Stimulated activated CD8-positive, alpha-beta memory T cell treated with anti-CD3 and anti-CD28 coated beads, Interleukin-12 subunit alpha, Interleukin-12 subunit beta, amount 100 ng/mL, for 24 hours (primary cell): ENCODE data around the gene FURIN.
"Not testable (repeated sequence)": the region's sequence is repeated elsewhere in the genome, so short reads cannot be mapped to it uniquely, and the experiment has no call there.

Experiments used
- DNase-seq: peaks from one replicate; pipeline ENCODE4 v3.0.0-alpha.2; 2020; ENCODE audit errors: extremely low read depth

Gene FURIN

DNA sequence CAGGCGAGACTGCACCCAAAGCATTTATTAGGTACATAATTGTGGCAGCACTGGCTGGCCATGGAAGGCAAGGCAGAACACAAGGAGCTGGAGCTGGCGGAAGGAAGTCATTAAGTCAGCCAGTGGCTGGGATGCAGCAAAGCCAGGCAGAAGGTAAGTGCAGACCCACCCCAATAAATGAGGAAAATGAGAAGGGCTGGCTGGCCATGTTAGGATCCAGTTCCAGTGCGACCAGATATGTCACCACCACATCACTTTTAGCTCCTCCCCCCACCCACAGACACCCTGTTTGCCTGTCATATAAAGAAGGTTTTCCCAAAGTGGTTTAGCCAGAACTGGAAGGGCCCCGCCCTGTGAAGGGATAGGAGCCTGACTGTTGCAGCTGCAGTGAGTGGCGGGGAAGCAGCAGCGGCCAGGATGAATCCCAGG lies at the start of gene FURIN:
FURIN (plus strand) TSS at position 328 of the 429 bp plus-strand sequence. CDS start 7,153 bp downstream, outside the sequence.
- no peak for DNase-seq

DNA sequence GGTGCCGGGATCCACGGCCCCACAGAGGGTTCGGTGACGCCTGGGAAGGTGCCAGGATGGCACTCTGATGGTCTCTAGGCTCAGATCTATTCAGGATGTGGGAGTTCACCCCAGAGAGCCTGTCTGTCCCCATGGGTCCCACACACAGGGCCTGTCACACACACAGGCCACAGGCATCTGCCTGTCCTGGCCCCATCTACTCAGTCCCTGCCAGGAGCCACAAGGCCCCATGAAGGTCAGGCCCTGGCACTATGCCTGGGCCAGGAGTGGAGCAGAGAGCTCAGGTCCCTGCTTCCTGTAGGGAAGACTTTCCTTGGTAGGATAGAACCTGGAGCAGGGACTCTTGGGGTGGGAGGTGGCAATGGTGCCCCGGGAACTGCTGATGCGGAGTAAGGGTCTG lies 49.0 kb upstream of the FURIN start:
- no peak for DNase-seq

DNA sequence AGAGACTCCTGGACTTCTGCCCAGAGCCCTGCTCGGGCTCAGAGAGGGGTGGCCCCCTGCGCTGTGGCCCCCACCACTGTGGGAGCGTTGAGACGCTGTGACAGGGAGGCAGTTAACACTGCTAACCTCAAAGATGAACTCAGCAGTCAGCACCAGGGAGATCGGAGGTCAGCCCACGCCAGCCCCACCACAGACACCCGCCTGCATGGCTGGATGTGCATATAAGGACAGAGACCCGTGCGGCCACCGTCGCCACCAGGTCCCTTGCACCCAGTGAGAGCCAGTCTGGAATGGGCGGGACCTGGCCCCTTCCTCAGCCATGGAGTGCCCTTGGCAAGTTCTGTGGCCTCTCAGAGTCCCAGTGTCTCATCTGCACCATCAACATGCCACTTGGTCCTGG lies 48.5 kb upstream of the FURIN start:
- DNase-seq = no peak

DNA sequence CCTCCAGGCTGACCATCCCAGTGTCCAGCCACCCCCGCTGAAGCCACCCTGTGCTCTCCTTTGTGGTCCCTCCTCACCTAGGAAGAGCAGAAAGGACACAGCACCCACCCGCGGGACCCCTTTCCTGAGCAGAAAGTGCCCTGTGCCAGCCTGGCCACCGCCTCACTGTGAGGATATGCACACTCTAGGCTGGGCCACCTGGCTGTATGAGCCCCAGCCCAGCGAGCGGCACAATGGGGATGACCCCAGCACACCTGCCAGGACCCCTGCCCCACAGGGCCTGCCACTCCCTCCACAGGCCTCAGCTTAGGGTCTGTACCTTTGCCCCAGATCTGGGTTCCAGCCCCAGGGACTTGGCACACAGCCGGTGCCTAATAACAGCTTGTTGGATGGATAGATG lies 47.9 kb upstream of the FURIN start:
- DNase-seq = no peak

DNA sequence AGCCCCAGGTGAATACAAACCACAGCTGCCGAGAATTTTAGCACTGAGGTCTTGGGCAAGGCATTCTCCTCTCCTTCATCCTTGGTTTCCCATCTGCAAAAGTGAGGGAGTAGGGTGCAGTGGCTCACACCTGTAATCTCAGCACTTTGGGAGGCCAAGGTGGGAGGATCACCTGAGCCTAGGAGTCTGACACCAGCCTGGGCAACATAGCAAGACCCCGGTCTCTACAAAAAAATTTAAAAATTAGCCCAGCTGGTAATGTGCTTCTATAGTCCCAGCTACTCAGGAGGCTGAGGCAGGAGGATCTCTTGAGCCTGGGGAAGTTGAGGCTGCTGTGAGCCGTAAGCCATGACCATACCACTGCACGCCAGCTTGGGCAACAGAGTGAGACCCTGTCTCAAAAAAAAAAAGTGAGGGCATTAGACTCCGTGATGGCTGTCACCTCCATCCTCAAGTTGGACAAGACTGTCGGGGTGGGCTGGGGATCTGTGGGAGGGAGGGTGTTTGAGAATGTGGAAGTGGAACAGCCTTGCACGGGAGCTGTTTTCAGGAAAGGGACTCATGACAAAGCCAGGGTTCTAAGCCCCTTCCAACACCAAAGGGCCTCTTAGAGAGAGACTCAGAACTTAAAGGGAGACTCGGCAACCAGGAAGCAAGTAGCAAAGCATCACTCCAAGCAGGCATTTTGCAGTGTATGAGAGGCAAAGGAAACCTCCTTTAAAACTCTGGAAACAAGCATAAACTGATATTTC lies 46.0 kb upstream of the FURIN start:
- no peak for DNase-seq

DNA sequence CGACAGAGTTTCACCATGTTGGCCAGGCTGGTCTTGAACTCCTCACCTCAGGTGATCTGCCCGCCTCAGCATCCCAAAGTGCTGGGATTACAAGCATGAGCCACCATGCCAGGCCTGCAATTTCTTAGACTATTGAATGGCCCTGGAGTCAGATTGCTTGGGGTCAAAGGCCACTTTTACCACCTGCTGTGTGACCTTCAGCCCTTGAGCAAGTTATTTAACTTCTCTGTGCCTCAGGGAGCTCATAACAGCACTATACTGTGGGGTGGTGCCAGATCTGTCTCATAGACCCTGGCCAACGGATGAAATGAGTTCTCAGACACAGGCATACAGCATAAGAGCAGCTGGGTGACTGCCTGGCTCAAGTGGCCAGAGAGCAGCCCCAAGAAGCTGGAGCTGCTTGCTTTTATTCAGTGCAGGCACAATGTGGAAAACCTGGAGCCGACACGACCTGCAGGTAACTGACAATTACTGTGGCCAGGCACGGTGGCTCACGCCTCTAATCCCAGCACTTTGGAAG lies 44.9 kb upstream of the FURIN start:
- no peak for DNase-seq

DNA sequence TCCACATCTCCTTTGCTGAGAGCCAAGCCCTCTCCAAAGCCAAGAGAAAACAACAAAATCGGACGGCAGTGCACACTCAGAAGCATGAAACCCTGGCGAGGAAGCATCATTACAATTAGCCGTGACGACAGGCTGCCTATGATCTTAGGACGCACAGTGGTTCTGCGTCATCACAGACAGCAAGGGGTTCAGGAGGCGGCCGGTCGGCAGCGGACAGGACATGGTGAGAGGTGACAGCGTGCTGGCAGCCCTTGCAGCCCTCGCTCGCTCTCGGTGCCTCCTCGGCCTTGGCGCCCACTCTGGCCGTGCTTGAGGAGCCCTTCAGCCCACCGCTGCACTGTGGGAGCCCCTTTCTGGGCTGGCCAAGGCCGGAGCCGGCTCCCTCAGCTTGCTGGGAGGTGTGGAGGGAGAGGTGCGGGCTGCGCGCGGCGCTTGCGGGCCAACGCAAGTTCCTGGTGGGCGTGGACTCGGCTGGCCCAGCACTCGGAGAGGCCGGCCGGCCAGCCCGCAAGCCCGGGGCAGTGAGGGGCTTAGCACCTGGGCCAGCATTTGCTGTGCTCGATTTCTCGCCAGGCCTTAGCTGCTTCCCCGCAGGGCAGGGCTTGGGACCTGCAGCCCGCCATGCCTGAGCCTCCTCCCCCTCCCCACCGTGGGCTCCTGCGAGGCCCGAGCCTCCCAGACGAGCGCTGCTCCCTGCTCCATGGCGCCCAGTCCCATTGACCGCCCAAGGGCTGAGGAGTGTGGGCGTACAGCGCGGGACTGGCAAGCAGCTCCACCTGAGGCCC lies 43.1 kb upstream of the FURIN start:
- DNase-seq = not testable (repeated sequence)

DNA sequence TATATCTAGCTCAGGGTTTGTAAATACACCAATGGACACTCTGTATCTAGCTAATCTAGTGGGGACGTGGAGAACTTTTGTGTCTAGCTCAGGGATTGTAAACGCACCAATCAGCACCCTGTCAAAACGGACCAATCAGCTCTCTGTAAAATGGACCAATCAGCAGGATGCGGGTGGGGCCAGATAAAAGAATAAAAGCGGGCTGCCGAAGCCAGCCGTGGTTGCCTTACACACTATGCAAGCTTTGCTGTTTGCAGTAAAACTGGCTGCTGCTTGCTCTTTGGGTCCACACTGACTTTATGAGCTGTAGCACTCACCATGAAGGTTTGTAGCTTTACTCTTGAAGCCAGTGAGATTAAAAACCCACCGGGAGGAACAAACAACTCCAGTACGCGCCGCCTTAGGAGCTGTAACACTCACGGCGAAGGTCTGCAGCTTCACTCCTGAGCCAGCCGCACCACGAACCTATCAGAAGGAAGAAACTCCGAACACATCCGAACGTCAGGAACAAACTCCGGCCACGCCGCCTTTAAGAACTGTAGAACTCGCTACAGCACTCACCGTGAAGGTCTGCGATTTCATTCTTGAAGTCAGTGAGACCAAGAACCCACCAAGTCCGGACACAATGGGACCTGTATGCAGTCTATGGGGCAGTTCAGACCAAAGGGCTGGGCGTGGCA lies 42.0 kb upstream of the FURIN start:
- not testable (repeated sequence) for DNase-seq

DNA sequence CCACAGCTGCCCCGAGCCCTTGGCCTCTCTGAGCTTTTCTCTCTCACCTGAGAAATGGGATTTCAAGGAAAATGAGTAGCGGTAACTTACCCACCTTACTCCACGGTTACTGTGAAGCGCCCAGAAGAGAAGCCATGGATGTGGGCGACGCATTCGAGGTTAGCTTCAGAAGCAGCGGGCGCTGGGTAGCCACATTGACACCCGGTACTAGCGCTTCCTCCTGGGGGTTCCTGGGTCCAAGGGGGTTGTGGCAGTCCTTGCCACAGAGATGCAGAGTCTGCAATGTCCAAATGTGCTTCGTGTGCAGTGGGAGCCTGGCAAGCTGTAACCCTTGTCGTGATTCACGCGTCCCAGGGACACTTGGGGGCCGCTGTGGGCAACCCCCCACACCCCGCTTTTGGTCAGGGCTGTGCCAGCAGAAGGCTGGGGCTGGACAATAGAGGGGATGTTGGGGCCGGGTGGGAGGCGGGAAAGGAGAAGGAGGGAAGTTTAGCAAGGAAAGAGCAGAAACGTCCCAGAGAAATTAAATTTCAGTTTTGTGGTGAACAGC lies 41.4 kb upstream of the FURIN start:
- no peak for DNase-seq

DNA sequence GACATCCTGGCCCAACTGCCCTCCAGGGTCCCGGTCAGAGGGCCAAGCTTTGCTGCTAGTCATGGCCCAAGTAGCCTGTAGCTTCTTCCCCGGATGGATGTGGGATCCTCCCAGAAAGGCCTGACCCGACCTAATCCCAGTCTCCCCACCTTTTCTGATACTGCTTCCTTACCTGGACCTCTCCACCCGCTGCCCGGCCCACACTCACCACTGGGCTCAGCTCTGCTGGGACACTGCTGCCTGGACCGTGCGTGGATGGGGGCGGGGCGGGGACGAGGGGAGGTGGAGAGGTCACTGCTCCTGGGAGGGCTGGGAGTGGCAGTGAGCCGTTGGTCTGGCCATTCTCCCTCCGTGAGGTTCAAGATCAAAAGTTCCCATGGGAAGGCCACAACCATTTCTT lies 40.3 kb upstream of the FURIN start:
- no peak for DNase-seq

DNA sequence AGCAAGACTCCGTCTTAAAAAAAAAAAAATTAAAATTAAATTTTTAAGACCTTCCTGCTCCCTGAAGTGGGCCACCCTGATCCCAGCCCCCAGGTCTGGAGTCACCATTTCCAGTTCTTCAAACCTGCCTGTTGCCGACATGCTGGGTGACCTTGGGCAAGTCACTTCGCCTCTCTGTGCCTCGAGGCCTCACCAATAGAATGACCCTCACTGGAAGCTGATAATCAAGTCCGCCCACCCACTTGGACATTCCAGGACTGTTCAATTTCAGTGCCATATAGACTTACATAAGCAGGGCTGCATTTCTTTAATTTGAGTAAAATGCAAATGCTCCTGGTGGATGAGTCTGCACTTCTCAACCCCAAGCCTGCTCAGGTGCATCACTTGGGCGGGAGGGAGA lies 39.3 kb upstream of the FURIN start:
- DNase-seq = no peak

DNA sequence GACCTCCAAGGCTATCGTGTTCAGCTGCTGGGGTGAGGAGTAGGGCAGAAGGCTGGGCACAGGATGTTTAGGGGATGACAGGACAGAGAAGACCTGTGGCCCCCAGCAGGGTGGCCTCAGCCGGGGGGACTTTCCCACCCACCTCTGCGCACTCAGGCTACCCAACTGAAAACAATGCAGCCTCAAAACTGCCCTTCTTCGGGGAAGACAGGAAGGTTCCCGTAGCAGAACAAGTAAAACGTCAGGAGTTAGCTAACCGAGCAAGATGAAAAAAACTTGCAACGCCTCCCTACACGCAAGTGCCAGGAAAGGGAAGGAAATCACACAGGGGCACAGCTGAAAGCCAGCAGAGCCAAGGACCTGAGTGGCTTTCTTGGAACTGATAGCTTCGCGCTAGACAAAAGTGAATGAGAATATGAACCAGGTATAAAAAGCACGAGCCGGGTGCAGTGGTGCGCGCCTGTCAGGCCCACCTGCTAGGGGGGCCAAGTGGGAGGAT lies 38.4 kb upstream of the FURIN start:
- no peak for DNase-seq

DNA sequence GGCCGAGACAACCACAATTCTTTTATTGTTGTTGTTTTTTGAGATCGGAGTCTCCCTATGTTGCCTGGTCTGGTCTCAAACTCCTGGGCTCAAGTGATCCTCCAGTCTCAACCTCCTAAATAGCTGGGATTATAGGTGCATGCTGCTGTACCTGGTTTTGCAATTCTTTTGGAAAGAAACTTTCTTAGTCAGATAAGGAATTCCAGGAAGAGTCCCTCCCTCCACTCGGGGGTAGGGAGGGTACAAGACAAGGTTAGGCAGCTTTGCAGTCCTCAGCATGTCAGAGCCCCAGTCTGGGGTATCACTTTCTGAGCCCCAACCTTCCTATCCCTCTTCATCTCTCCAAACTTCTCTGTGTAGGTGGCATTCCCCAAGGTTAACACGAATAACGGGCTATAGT lies 33.8 kb upstream of the FURIN start:
- DNase-seq = no peak

DNA sequence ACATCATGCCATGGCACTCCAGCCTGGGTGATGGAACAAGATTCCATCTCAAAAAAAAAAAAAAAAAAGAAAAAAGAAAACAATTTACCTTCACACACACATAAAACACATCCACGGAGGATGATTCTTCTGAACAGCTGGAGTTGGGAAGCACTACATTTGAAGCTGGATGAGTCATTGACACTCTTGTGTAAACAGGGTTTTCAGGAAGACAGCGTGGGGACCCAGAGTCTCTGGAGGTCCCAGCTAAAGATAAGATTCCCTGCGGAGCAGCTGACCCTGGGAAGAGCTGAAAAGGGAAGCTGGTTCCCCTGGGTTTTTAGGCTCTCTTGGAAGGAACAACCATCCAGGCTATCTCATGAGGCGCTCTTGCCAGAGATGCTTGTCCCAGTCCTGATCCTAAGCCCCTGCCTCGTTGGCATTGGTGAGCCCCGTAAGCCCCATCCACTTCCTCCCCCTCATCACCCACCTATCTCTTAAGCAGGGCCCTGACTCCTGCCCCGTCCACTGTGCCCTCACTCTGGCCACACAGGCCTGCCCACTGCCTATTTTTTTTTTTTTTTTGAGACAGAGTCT lies 32.0 kb upstream of the FURIN start:
- no peak for DNase-seq

DNA sequence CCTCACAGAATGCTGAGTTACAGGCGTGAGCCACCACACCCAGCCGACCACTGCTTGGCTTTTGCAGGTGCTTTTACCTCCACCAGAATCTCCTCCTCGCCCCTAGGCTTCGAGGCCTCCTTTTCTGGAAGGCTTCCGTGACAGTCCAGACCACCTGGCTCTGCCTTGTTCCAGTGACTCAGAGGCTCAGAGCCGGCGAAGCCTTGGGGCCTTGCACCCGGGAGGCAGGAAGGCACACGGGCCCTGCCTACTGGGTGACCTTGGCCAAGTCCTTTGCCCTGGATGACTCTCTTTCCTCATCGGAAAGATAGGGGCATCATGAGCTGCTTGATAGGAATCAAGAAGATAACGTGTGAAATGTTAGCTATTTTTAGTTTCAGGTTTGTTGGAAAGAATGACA lies 31.3 kb upstream of the FURIN start:
- no peak for DNase-seq

DNA sequence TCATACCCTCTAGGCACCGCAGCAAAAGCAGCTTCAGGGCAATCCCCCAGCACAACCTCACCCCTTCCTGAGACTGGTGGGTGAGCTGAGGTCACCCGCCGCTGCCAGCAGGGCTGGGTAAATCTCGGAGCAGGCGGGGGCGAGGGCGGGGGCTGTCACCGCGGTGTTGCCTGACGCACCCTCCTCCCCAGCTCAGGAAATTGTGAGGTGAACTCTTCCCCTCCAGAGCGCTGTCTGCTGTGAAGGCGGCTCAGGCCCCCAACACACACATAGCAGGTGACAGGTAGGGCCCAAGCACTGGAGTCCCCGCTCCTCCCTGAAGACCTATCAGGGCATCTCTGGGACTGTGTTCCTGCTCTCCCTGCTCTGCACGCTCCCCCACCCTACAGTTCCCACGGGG lies 30.2 kb upstream of the FURIN start:
- DNase-seq = peak; percentile 71

DNA sequence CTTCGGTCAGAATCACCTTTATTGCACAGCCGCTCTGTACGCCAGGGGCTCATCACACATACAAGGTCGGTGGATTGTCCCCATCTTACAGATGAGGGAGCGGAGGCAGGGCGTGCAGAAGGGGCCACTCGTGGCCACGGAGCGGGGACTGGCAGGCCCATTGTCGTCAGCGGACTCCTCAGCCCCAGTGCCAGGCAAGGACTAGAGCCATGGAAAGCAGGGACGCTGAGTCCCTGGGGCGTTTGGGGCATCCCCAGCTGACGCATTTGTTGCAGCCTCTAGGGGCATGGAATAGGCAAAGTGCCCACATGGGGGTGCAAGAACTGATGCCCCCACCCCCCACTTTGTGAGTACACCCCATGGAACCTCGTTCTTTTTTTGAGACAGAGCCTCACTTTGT lies 29.8 kb upstream of the FURIN start:
- no peak for DNase-seq

DNA sequence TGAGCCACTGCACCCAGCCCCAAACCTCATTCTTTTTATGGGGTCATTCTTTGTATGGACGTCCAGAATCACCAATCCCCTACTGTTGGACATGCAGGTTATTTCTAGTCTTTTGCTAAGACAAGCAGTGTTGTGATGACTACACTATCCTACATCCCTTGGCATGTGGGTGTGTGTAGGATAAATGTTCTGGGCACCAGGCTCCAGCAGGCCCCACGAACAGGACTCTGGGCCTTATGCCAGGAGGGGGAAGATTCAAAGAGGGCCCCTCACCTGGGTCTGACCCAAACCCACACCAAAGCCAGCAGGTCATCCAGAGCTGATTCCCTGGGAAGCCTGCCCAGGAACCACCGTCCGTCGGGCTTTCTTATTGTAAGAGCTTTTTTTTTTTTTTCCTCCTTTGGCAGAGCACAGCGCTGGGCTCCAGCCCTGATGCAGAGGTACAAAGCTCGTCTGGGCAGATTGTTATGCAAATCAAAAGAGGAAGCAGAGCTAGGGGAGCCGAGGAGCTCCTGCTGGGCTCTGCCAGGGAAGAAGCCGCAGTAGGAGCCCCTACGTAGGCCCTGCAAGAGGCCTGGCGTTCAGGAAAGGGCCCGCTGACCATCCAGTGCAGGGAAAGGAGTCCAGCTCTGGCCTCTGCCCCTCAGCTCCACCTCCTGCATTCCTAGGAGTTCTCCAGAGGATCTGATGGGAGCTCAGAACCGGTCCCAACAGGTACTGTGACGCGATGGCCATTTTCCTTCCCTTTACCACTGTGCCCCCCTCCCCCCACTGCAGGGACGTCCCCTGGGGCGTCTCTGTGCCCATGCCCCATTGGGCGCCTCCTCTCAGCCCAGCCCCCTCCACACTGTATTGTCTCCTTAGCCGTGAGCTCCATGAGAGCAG lies 29.0 kb upstream of the FURIN start:
- no peak for DNase-seq

DNA sequence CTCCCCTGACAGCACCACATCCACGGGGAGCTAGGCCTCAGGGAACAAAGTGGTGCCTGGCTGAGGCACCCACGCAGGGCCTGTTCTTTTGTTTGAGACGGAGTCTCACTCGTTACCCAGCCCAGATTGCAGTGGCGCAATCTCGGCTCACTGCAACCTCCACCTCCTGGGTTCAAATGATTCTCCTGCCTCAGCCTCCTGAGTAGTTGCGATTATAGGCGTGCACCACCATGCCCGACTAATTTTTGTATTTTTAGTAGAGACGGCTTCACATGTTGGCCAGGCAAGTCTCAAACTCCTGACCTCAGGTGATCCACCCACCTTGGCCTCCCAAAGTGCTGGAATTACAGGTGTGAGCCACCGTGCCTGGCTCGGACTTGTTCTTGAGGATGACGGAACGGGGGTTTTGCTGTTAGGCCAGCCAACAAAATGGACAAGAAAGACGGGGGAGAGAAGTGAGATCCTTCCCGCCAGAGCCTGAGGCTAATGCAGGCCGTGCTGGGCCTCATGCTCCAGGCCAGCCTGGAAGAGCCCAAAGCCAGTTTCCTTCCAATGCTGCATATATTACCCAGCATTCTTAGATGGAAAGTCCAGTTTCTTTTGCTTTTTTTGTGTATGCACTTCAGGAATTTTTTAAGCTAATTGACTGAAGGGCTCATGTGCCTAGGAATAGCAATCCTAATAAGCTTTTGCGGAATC lies 28.1 kb upstream of the FURIN start:
- no peak for DNase-seq

DNA sequence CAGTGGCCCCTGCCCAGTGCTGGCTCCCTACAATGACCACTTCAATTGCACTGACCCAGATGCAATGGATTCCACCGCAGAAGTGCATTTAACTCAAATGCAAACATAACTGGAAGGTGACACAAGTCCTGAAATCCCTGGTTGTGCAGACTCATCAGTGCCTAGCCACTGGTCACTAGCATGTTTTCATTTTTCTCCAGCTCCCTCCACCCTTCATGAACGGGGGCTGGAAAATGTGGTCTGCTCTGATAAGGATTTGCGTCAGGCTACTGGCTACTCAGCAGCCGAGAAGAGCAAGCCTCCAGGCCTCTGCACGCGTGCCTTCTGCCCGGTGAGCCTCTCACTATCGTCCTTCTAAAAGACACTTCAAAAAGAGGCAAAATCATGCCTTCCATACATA lies 27.4 kb upstream of the FURIN start:
- DNase-seq = no peak
